ENCODE results near the gene MAFB.

The MAFB gene

DNA sequence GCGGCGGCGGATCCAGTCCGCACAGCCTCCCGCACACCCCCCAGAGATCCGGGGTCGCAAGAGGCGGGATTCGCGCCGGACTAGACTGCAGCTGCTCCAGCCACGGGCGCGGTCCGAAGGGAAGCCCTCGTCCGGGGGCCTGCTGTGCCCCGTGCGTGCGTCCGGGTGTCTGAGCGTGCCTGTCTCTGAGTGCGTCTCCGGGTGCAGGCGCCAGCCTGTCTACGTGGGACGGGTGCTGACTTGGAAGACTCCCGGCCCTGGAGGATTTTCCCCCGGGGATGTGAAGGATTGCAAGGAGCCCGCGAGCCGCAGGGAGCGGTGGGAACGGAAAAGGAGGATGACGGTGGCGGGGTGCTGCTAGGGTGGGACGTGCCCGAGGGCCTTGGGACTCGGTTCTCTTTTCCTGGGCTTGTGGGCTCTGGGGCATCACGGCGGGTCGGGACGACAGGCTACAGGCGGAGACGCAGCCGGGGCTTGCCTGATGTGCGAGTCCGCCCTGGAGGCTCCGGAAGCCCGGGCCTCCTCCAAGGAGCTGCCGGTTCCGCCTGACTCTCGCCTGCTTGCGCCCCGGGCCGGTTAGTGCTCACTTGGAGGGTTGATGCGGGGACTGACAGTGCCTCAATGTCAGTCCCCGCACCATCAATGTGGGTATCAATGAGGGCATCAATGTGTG is 5.7 kb downstream of the MAFB start:
- DNase-seq (ENCODE audit: extremely low read depth, low read depth), result no peak
- H3K4me3 ChIP-seq (replicated peaks; ENCODE audit: low read depth, low read length), result no peak overlapping the region
- TF ChIP-seq, protein P1, sequence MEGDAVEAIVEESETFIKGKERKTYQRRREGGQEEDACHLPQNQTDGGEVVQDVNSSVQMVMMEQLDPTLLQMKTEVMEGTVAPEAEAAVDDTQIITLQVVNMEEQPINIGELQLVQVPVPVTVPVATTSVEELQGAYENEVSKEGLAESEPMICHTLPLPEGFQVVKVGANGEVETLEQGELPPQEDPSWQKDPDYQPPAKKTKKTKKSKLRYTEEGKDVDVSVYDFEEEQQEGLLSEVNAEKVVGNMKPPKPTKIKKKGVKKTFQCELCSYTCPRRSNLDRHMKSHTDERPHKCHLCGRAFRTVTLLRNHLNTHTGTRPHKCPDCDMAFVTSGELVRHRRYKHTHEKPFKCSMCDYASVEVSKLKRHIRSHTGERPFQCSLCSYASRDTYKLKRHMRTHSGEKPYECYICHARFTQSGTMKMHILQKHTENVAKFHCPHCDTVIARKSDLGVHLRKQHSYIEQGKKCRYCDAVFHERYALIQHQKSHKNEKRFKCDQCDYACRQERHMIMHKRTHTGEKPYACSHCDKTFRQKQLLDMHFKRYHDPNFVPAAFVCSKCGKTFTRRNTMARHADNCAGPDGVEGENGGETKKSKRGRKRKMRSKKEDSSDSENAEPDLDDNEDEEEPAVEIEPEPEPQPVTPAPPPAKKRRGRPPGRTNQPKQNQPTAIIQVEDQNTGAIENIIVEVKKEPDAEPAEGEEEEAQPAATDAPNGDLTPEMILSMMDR (IDR thresholded peaks at IDR 0.05; ENCODE audit: low read depth, low read length, missing control alignments), result no peak

DNA sequence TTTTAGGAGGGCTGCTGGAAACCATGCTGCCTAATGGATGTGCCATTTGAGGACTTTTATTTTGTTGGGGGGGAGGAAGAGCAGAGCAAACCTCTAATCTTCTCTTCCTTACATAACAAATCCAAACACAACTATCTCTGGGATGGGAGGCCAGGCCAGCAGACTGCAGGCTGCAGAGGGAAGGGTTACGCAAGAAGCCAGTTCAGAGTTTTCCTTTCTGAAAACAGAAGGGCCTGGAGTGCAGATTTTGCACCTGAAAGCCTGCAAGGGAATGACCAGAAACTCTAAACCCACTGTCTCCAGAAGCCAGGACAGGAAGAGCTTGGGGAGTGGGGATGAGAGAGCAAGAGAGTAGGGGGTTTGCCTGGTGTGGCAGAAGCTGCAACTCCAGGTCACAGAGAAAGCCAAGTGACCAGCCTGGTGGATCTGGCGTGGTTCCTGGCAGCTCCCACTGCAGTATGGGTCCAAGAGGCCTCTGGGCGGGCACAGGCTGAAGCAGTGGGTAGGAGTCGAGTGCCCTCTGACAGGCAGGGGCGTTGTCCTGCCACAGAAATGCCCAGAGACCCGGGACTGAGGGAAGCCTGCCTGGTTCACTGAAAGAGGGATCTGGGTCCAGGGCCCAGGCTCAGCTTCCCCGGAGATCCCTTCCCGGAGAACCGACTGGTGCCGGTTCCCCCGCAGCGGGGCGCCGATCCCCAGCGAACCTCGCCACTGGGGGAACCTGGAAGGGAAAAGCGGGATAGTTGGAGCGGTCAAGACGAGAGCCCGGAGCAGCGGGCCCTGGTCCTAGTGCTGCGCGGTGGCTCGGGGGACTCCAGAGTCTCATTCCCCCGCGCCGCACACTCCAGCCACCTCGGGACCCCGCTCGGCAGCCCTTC is 6.7 kb downstream of the MAFB start:
- TF ChIP-seq, protein P1 (IDR thresholded peaks at IDR 0.05; ENCODE audit: low read depth, low read length, missing control alignments), result no peak
- DNase-seq (ENCODE audit: extremely low read depth, low read depth), result no peak

DNA sequence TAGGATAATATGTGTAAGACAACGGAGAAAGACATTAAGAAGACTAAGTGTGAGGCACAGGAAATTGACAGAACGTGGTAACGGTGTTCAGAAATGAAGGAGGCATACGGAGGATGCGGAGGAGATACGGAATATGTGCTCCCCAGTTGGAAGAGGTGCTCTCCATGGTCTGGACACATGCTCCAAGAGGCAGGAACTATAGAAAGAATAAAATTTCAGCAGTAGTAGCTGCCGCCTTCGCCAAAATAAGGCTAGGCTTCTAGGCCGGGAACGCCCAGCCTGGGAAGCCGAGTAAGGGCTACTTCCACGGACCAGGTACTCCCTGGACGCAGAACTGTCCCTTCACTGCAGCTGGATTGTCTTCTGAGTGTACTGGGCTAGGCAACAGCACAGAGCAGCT is 7.4 kb downstream of the MAFB start:
- no peak overlapping the region for H3K4me3 ChIP-seq (replicated peaks; ENCODE audit: low read depth, low read length)
- TF ChIP-seq, protein P1 (IDR thresholded peaks at IDR 0.05; ENCODE audit: low read depth, low read length, missing control alignments), result no peak
- no peak for DNase-seq (ENCODE audit: extremely low read depth, low read depth)

More for the DNA sequence above, 6.7 kb downstream of the MAFB start:
- no peak overlapping the region for H3K4me3 ChIP-seq (replicated peaks; ENCODE audit: low read depth, low read length)

DNA sequence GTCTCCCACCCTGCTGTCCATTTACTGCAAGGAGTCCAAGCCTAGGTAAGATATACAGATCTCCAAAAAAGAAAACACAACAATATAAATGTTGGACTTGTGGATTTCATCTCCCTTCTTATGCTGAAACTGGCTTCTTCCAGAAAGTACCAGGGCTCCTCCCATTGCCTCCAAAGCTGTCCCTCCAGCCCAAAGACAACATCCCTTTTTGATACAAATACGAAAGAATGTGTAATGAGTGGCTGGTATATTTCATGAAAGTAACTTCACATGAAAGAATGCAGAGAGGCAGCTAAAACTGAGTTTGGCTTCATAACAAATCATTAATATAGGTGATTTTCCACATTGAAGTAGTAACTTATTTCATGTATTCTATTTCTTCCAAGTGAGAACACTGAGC is 7.9 kb downstream of the MAFB start:
- TF ChIP-seq, protein P1 (IDR thresholded peaks at IDR 0.05; ENCODE audit: low read depth, low read length, missing control alignments), result no peak
- DNase-seq (ENCODE audit: extremely low read depth, low read depth), result no peak
- no peak overlapping the region for H3K4me3 ChIP-seq (replicated peaks; ENCODE audit: low read depth, low read length)

DNA sequence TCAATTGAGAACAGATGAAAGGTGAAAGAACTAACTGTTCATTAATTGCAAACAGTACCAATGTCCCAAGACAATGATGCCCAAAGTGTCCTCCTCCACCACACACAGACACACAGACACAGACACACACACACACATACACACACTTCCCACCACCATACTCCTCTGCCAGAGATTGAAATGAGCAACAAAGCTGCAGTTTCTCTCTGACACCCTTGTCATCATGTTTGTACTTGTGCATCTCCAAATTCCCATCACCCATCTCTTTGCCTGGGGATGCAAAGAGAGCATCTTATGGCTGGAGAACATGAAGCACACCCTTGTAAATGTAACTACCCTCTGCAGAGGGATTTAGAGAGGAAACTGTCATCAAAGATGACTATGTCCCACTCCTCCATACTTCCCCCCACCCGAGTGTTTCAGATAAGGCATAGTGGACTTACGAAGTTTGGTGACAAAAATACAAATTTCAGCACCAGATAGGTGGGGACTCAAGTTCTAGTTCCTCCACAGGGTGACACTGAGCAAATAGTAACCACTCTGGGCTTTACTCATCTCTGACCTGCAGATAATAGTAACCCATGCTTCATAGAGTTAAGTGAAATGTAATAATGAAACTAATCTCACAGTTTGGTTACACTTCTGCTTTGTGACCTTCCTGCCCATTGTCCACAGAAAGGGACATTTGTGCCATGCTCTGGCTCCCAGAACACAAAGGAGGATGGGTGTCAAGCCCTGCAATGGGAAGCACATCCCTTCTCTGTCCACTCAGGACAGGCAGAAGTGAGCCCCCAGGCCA is 8.7 kb downstream of the MAFB start:
- no peak for DNase-seq (ENCODE audit: extremely low read depth, low read depth)
- no peak overlapping the region for H3K4me3 ChIP-seq (replicated peaks; ENCODE audit: low read depth, low read length)
- TF ChIP-seq, protein P1 (IDR thresholded peaks at IDR 0.05; ENCODE audit: low read depth, low read length, missing control alignments), result no peak

DNA sequence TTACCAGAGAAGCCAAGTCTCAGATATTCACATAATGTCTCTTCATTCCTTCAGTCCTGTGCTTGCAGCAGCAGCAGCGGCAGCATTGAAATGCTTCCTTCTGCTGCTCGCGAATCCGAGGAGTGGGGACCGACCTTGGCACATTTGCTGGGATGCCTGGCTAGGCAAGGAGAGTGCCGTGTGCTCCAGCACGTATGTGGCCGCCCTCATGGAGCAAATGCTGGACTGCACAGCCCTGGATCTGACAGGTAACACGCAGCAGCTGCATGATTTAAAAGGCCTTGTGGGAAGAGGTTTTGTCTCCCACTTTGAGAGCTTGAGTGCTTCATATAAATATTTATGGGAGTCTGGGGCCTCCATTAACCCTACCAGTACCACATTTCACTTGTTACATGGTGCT is 9.9 kb downstream of the MAFB start:
- H3K4me3 ChIP-seq (replicated peaks; ENCODE audit: low read depth, low read length), result no peak overlapping the region
- TF ChIP-seq, protein P1 (IDR thresholded peaks at IDR 0.05; ENCODE audit: low read depth, low read length, missing control alignments), result no peak

More for the DNA sequence above, 9.9 kb downstream of the MAFB start:
- no peak for DNase-seq (ENCODE audit: extremely low read depth, low read depth)

Measured in HFF-Myc (cell line).